ENCODE data around the gene HDAC4. TPM values are rescaled to one million over a fixed set of nuclear protein-coding genes. Genes with fewer than 3 reads are reported as not detected.

Gene HDAC4
- total and polyA plus RNA-seq, 2 donors from 2014 or later: 2.2 to 56.8 TPM

GRCh38 chr2:239291475-239292350, 109.1 kb downstream of the HDAC4 start:
- intact Hi-C loops (cut with DNase I): no loop called here
- H3K4me3 ChIP-seq (ENCODE audit: low read length in 3 of 3): no peak overlapping the region
- no peaks in the 10 kb centered on the region for H3K36me3 ChIP-seq (ENCODE audit: control insufficient read depth in 2 of 3, insufficient read depth in 3 of 3, low read length in 3 of 3)
- peaks cover 0 to 22% (median 15%) of the 10 kb centered on the region in 3 donors for H3K4me1 ChIP-seq (ENCODE audit: control insufficient read depth in 2 of 3, insufficient read depth in 2 of 3, low read depth in 1 of 3, low read length in 3 of 3)
- FAIRE-seq: no peak
- H3K9ac ChIP-seq (ENCODE audit: low read length in 3 of 3): no peak overlapping the region
- TF ChIP-seq CTCF (IDR thresholded peaks at IDR 0.05; ENCODE audit: borderline replicate concordance, extremely low read depth, insufficient read depth): no peak
- H3K9me3 ChIP-seq (ENCODE audit: control insufficient read depth in 2 of 3, insufficient read depth in 1 of 3, low read length in 3 of 3): no peaks in the 10 kb centered on the region
- H3K27ac ChIP-seq (ENCODE audit: low read depth in 2 of 2, low read length in 2 of 2): no peak overlapping the region
- no peaks in the 10 kb centered on the region for H3K27me3 ChIP-seq (ENCODE audit: control insufficient read depth, insufficient read depth, low read length)
- DNase-seq: peak in 1 of 5 donors; percentile 43

- Histone ChIP-seq H3K27ac (ENCODE audit: low read depth in 2 of 2, low read length in 2 of 2) (no peak overlapping the region), H3K9ac (ENCODE audit: low read length in 3 of 3) (no peak overlapping the region)
Measured at GRCh38 chr2:239290618-239291474, 110.0 kb downstream of the HDAC4 start.

GRCh38 chr2:239289545-239289944, 111.3 kb downstream of the HDAC4 start:
- TF ChIP-seq CTCF (IDR thresholded peaks at IDR 0.05; ENCODE audit: borderline replicate concordance, extremely low read depth, insufficient read depth): no peak
- intact Hi-C loops (cut with DNase I): no loop called here
- Histone ChIP-seq H3K4me3 (ENCODE audit: low read length in 3 of 3) (no peak overlapping the region), H3K36me3 (ENCODE audit: control insufficient read depth in 2 of 3, insufficient read depth in 3 of 3, low read length in 3 of 3) (no peaks in the 10 kb centered on the region), H3K9ac (ENCODE audit: low read length in 3 of 3) (no peak overlapping the region), H3K27ac (ENCODE audit: low read depth in 2 of 2, low read length in 2 of 2) (no peak overlapping the region), H3K4me1 (ENCODE audit: control insufficient read depth in 2 of 3, insufficient read depth in 2 of 3, low read depth in 1 of 3, low read length in 3 of 3) (peaks cover 0 to 17% (median 5%) of the 10 kb centered on the region in 3 donors), H3K9me3 (ENCODE audit: control insufficient read depth in 2 of 3, insufficient read depth in 1 of 3, low read length in 3 of 3) (no peaks in the 10 kb centered on the region), H3K27me3 (ENCODE audit: control insufficient read depth, insufficient read depth, low read length) (no peaks in the 10 kb centered on the region)
- DNase-seq (peak in 1 of 5 donors; percentile 10), FAIRE-seq (no peak)

More at GRCh38 chr2:239290618-239291474, 110.0 kb downstream of the HDAC4 start:
- intact Hi-C loops (cut with DNase I): no loop called here
- Histone ChIP-seq H3K4me3 (ENCODE audit: low read length in 3 of 3) (no peak overlapping the region), H3K27me3 (ENCODE audit: control insufficient read depth, insufficient read depth, low read length) (no peaks in the 10 kb centered on the region), H3K36me3 (ENCODE audit: control insufficient read depth in 2 of 3, insufficient read depth in 3 of 3, low read length in 3 of 3) (no peaks in the 10 kb centered on the region), H3K4me1 (ENCODE audit: control insufficient read depth in 2 of 3, insufficient read depth in 2 of 3, low read depth in 1 of 3, low read length in 3 of 3) (peaks cover 0 to 18% (median 8%) of the 10 kb centered on the region in 3 donors), H3K9me3 (ENCODE audit: control insufficient read depth in 2 of 3, insufficient read depth in 1 of 3, low read length in 3 of 3) (no peaks in the 10 kb centered on the region)
- FAIRE-seq: no peak
- peak in 1 of 5 donors; percentile 47 for DNase-seq
- TF ChIP-seq CTCF (IDR thresholded peaks at IDR 0.05; ENCODE audit: borderline replicate concordance, extremely low read depth, insufficient read depth): no peak
